Caco-2 (cell line): ENCODE results near the gene RFX3. TPM values are rescaled to one million over a fixed set of nuclear protein-coding genes. Genes with fewer than 3 reads are reported as not detected.

Experiments used
- BruUV-seq: library from RNA; stranded (reverse); fragments of 400-500 nt; replicated peaks from 2 replicates; lab custom pipeline; 2021; lab: Mats Ljungman, UMichigan
- CTCF ChIA-PET: fragments of 300-600 bp; sonication (Branson Sonifier 250); formaldehyde crosslinking; loops from one replicate; lab custom pipeline; 2022; ENCODE audit warnings: antibody characterized with exemption; lab: Charles Lee
- POLR2A ChIA-PET: fragments of 300-600 bp; sonication (Branson Sonifier 250); formaldehyde crosslinking; loops from one replicate; lab custom pipeline; 2022; ENCODE audit warnings: antibody characterized with exemption; lab: Charles Lee
- DNase-seq, 2 experiments: peaks; one replicate each; pipeline versions ENCODE4 v3.0.0 to v3.0.0-alpha.2; 2020 to 2022
- H3K27me3 ChIP-seq: replicated peaks from 2 replicates; pipeline ENCODE4 v1.6.0; 2011; ENCODE audit warnings: low read length; ENCODE audit not compliant: control insufficient read depth, insufficient read depth
- H3K36me3 ChIP-seq: 2 replicates; pipeline ENCODE4 v1.5.1; 2011; ENCODE audit warnings: low read length; ENCODE audit not compliant: control insufficient read depth, insufficient read depth
- H3K4me1 ChIP-seq: fragments of 250-450 bp; sonication (Bioruptor Pico); 2 replicates; pipeline ENCODE4 v1.5.1; 2020; ENCODE audit warnings: mild to moderate bottlenecking
- H3K4me3 ChIP-seq: 2 replicates; pipeline ENCODE4 v1.5.1; 2011; ENCODE audit warnings: low read depth, mild to moderate bottlenecking, control low read depth, low read length
- H3K9me3 ChIP-seq: fragments of 250-450 bp; sonication (Bioruptor Pico); 2 replicates; pipeline ENCODE4 v1.5.1; 2020; ENCODE audit warnings: mild to moderate bottlenecking, moderate library complexity
- H3K27ac Mint-ChIP-seq: one replicate; pipeline ENCODE4 v1.8.0; 2022; ENCODE audit warnings: mixed read lengths; ENCODE audit not compliant: unreplicated experiment
- H3K27me3 Mint-ChIP-seq: one replicate; pipeline ENCODE4 v1.8.0; 2022; ENCODE audit warnings: mixed read lengths; ENCODE audit not compliant: insufficient read depth, unreplicated experiment
- H3K36me3 Mint-ChIP-seq: one replicate; pipeline ENCODE4 v1.8.0; 2022; ENCODE audit warnings: mild to moderate bottlenecking, mixed read lengths; ENCODE audit not compliant: insufficient read depth, unreplicated experiment
- H3K4me1 Mint-ChIP-seq: one replicate; pipeline ENCODE4 v1.8.0; 2022; ENCODE audit warnings: low read depth, mixed read lengths; ENCODE audit not compliant: unreplicated experiment
- H3K4me3 Mint-ChIP-seq: one replicate; pipeline ENCODE4 v1.8.0; 2022; ENCODE audit warnings: mild to moderate bottlenecking, moderate library complexity, mixed read lengths; ENCODE audit not compliant: unreplicated experiment
- H3K9me3 Mint-ChIP-seq: one replicate; pipeline ENCODE4 v1.8.0; 2022; ENCODE audit warnings: mixed read lengths; ENCODE audit not compliant: unreplicated experiment
- intact Hi-C: fragments of 100-400 bp; cut with micrococcal nuclease; formaldehyde crosslinking; loops from one replicate; pipeline ENCODE4 v1.10.0; 2022; ENCODE audit not compliant: unreplicated experiment
- total RNA-seq: library from RNA; stranded (reverse); gene quantifications from 2 replicates; pipeline ENCODE4 v1.2.3, GENCODE V29; 2022
- TF ChIP-seq, protein P1 (sequence below), 2 experiments: fragments of 200-600 bp in 1 of 2; IDR thresholded peaks; 1 replicate in 1 of 2; 2 replicates in 1 of 2; pipeline versions ENCODE4 v1.5.1 to v1.8.0; 2011 to 2022; ENCODE audit warnings: antibody characterized with exemption in 1 of 2, control low read depth in 1 of 2, inconsistent platforms in 1 of 2, low read depth in 1 of 2, low read length in 1 of 2, mild to moderate bottlenecking in 1 of 2, moderate library complexity in 1 of 2; ENCODE audit not compliant: insufficient read depth in 1 of 2, severe bottlenecking in 1 of 2, unreplicated experiment in 1 of 2

Gene RFX3
- total RNA-seq, 1 experiment from 2014 or later = 4.2 TPM

DNA sequence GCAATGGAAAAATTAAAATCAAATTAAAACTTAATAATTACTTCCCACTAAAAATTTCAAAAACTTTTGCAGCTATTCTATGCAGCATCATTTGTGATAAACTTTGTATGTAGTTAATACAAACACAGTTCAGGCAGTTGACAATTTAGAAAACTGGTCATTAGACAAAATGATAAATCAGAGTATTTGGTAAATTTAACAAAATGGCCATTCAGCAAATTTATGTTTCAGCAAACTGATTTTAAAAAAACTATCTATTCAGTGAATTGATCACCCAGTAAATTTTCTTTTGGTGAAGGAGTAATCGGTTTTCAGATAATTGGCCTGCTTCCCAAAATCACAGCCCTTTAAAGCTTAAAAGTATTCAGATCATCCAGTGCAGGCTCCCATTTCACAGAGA, 116.3 kb downstream of the RFX3 start:
- Histone ChIP-seq H3K9me3 (no peaks in the 10 kb centered on the region), H3K4me3 (no peak overlapping the region), H3K27me3 (no peaks in the 10 kb centered on the region), H3K36me3 (no peaks in the 10 kb centered on the region), H3K4me1 (no peaks in the 10 kb centered on the region)
- no peaks in the 10 kb centered on the region for H3K36me3 Mint-ChIP-seq
- no peak overlapping the region for H3K4me3 Mint-ChIP-seq
- no peak overlapping the region for H3K27ac Mint-ChIP-seq
- ChIA-PET CTCF (no interaction called here), POLR2A (no interaction called here)
- H3K9me3 Mint-ChIP-seq = no peaks in the 10 kb centered on the region
- no peaks in the 10 kb centered on the region for H3K27me3 Mint-ChIP-seq
- no peaks in the 10 kb centered on the region for H3K4me1 Mint-ChIP-seq
- TF ChIP-seq, protein P1, sequence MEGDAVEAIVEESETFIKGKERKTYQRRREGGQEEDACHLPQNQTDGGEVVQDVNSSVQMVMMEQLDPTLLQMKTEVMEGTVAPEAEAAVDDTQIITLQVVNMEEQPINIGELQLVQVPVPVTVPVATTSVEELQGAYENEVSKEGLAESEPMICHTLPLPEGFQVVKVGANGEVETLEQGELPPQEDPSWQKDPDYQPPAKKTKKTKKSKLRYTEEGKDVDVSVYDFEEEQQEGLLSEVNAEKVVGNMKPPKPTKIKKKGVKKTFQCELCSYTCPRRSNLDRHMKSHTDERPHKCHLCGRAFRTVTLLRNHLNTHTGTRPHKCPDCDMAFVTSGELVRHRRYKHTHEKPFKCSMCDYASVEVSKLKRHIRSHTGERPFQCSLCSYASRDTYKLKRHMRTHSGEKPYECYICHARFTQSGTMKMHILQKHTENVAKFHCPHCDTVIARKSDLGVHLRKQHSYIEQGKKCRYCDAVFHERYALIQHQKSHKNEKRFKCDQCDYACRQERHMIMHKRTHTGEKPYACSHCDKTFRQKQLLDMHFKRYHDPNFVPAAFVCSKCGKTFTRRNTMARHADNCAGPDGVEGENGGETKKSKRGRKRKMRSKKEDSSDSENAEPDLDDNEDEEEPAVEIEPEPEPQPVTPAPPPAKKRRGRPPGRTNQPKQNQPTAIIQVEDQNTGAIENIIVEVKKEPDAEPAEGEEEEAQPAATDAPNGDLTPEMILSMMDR (IDR thresholded peaks at IDR 0.05; ENCODE audit: insufficient read depth in 1 of 2, low read depth in 1 of 2, low read length in 1 of 2, severe bottlenecking in 1 of 2, unreplicated experiment in 1 of 2) = no peak
- no TSS peak for BruUV-seq
- DNase-seq = no peak
- intact Hi-C loops = no loop called here

GRCh38 chr9:3403315-3403714, 122.5 kb downstream of the RFX3 start:
- CTCF ChIA-PET = no interaction called here
- intact Hi-C loops = no loop called here
- POLR2A ChIA-PET = no interaction called here

GRCh38 chr9:3401221-3401954, 124.4 kb downstream of the RFX3 start:
- Mint-ChIP-seq H3K4me3 (no peak overlapping the region), H3K36me3 (no peaks in the 10 kb centered on the region), H3K27me3 (peaks cover 2% of the 10 kb centered on the region), H3K27ac (no peak overlapping the region), H3K9me3 (no peaks in the 10 kb centered on the region), H3K4me1 (no peaks in the 10 kb centered on the region)
- H3K36me3 ChIP-seq = no peaks in the 10 kb centered on the region
- no peaks in the 10 kb centered on the region for H3K9me3 ChIP-seq
- intact Hi-C loops = no loop called here
- no peaks in the 10 kb centered on the region for H3K4me1 ChIP-seq
- ChIA-PET POLR2A (no interaction called here), CTCF (no interaction called here)
- BruUV-seq = no TSS peak
- TF ChIP-seq, protein P1 (IDR thresholded peaks at IDR 0.05; ENCODE audit: insufficient read depth in 1 of 2, low read depth in 1 of 2, low read length in 1 of 2, severe bottlenecking in 1 of 2, unreplicated experiment in 1 of 2) = no peak
- no peaks in the 10 kb centered on the region for H3K27me3 ChIP-seq
- no peak overlapping the region for H3K4me3 ChIP-seq
- DNase-seq = no peak

More at GRCh38 chr9:3403315-3403714, 122.5 kb downstream of the RFX3 start:
- no peak overlapping the region for H3K4me3 Mint-ChIP-seq
- Histone ChIP-seq H3K36me3 (no peaks in the 10 kb centered on the region), H3K27me3 (no peaks in the 10 kb centered on the region), H3K4me3 (no peak overlapping the region), H3K4me1 (no peaks in the 10 kb centered on the region), H3K9me3 (no peaks in the 10 kb centered on the region)
- H3K27ac Mint-ChIP-seq = no peak overlapping the region
- TF ChIP-seq, protein P1 (IDR thresholded peaks at IDR 0.05; ENCODE audit: insufficient read depth in 1 of 2, low read depth in 1 of 2, low read length in 1 of 2, severe bottlenecking in 1 of 2, unreplicated experiment in 1 of 2) = no peak
- DNase-seq = no peak
- H3K27me3 Mint-ChIP-seq = peaks cover 2% of the 10 kb centered on the region
- no TSS peak for BruUV-seq
- H3K4me1 Mint-ChIP-seq = no peaks in the 10 kb centered on the region
- no peaks in the 10 kb centered on the region for H3K36me3 Mint-ChIP-seq
- H3K9me3 Mint-ChIP-seq = no peaks in the 10 kb centered on the region
